Activated T-helper 9 cell treated with anti-CD3 and anti-CD28 coated beads, Interleukin-2, amount 50 U/mL, for 16 hours (primary cell): Measurements from ENCODE around the gene CHRDL2.
A peak's percentile ranks its signal among the peaks of the same experiment; 100 is the strongest.
"Not testable (repeated sequence)": the region's sequence is repeated elsewhere in the genome, so short reads cannot be mapped to it uniquely, and the experiment has no call there.

Source experiments
- DNase-seq: peaks from one replicate; pipeline ENCODE4 v3.0.0-alpha.2; 2020; ENCODE audit warnings: low read depth

The CHRDL2 gene

DNA sequence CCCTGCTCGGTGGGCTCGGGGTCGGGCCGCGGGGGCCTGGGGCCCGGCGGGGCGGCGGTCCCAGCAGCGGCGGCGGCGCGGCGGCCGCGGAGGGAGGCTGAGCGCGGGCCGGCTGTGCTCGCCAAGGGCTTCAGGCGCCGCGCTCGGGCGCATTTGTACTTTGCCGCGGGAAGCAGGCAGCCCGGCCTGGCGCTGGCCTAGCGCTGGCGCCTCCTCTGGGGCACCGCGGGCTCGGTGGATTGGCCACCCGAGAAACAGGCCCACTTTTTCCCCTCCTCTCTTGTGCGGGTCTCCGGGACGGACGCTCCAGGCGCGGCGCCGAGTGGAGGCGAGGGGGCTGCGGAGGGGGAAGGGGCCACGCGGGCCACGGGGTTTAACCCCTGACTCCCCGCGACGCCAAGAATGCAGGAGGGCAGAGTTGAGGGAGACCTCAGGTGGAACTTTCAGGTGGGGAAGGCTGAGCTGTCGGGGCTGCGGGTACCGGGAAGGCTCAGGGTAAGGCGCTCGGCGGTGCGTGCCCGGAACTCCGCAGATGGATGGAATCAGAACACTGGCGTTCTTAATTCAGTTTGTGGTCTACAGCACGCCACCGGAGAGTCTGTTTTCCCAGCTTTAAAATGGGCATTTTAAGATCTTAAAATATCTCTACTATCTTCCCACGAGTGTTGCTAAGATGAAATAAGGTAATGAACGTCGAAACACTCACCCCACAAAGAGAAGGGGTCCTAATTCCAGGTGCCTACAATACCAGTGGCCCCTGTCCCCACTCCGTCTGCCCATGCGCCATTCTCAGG lies at the start of gene CHRDL2:
TSS of gene CHRDL2 (minus strand) at position 126 of the 794 bp plus-strand sequence. CDS start 538 bp downstream, outside the sequence.
- no peak for DNase-seq

- DNase-seq: no peak
Measured at GRCh38 chr11:74780248-74781005, 49.2 kb upstream of the CHRDL2 start.

GRCh38 chr11:74778581-74778980 lies 47.4 kb upstream of the CHRDL2 start:
- DNase-seq: no peak

DNA sequence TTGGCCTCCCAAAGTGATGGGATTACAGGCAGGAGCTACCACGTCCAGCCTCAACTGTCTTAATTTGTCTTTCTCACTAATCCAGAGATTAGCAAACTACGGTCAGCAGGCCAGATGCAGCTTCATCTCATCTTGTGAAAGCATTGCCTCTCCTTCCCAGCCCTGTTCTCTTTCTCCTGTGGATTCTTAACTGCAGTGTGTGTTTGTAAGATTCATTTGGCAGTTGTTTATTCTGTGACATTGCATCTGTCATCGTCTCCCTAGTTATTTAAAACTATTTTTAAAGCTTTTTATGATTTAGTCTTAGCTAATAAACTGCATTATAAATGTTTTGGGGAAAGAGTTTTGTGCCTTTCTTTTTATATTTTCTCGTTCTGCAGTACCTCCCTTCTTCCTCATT lies 46.7 kb upstream of the CHRDL2 start:
- no peak for DNase-seq

DNA sequence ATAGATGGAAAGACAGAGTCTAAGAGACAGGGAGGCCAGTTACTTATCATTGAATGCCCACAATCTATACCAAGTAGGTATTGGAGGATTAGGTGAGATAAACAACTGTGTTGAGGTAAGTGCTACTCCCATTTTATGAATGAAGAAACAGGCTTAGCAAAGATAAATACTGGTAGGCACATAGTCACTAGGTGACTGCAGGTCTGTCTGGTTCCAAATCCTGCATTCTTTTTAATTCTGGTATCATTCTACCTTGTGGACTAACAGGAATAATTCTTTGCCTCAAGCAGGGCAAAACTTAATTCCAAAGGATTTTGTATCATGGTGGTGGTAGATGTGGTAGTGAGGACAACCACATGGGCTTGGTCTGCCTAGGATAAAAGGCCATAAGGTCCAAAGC lies 45.8 kb upstream of the CHRDL2 start:
- no peak for DNase-seq

GRCh38 chr11:74776546-74776945 lies 45.3 kb upstream of the CHRDL2 start:
- DNase-seq: no peak

GRCh38 chr11:74775762-74776161 lies 44.5 kb upstream of the CHRDL2 start:
- no peak for DNase-seq

DNA sequence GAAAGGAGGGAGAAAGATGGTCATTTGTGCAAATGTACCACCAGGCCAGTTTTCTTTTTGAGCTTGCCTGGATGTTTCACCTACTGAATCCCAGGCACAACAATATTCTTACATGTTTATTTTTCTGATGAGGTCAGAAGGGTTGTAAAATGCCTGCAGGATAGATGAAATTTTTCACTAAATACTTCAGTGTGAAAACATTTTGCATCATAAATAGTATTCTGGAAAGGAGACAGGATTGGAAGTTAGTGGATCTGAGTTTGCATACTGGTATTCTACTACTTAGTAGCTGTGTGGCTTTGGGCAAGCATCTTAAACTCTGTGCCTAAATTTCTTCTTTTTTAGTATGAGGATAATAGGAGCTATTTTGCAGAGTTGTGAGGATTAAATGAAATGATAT lies 42.2 kb upstream of the CHRDL2 start:
- no peak for DNase-seq

DNA sequence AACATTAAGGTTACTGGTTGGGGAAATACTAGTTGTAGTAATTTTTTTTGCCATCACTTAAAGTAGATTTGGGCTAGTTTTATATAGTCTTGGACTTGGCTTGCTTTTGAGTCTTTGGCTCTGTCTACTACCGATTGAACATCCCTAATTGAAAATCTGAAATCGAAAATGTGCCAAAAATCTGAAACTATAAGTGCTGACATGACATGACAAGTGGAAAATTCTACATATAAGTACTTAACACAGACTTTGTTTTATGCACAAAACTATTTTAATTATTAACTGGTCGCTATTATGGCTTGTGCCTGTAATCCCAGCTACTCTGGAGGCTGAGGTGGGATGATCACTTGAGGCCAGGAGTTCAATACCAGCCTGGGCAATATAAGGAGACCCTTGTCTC lies 39.9 kb upstream of the CHRDL2 start:
- no peak for DNase-seq

DNA sequence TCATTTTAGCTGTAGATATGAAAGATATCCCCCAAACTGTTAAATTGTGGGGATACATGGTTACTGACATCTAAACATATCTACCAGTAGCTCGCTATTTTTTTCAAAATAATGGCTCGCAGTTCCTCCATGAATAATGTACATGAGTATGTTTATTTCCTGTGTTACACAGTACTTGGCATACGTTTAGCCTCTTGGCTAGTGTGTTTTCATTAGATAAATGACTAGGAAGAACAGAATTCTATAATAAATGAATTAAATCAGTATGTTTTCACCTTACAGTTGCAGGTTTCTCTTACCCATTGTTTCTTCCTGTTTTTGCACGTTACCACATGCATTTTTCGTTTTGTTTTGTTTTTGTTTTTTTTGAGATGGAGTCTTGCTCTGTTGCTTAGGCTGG lies 39.2 kb upstream of the CHRDL2 start:
- DNase-seq: no peak

DNA sequence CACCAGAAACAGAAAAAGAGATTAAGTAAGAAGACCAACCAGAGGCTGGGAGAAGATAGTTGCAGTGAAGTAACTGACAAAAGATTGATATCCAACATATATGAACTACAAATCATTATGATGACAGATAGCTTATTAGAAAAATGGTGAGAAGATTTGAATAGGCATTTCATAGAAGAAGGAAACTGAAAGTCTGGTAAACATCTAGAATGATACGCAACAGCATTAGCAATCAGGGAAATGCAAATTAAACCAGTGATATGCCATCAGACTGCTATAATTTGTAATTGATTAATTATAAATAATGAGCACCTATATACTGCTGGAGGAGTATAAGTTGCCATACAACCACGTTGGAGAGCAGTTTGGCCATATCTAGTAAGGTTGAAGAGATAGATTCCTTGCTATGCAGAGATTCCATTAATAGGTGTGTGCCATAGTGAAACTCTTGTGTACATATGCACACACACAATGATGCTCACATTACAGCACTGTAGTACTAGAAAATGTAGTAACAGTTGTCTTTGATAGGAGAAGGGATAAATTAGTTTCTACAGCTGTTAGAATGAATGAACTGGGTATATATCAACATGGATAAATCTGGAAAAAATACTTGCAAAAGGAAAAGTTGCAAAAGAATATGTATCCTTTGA lies 38.0 kb upstream of the CHRDL2 start:
- DNase-seq: no peak

DNA sequence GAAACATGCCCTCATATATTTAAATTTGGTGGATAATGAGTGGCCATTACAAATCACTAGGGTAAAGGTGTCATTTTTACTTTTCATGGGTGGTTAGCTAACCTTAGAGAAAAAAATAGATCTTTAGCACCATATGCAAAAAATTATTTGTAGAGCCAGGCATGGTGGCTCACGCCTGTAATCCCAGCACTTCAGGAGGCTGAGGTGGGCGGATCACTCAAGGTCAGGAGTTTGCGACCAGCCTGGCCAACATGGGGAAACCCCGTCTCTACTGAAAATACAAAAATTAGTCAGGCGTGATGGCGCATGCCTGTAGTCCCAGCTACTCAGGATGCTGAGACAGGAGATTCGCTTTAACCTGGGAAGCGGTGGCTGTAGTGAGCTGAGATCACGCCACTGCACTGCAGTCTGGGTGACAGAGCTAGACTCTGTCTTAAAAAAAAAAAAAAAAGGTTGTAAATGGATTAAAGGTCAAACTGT lies 37.0 kb upstream of the CHRDL2 start:
- peak; percentile 17 for DNase-seq

DNA sequence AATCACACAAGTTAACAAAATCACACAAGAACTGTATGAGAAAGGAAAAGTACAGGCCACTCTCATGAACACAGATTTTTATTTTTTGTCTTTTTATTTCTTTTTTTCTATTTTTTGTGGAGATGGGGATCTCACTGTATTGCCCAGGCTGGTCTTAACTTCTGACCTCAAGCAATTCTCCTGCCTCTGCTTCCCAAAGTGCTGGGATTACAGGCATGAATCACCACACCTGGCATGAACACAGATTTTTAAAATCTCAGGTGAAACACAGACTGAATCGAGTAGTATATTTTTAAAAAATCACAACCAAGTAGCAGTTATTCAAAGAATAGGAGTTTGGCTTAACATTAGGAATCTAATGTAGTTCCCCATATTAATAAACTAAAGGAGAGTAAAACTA lies 35.7 kb upstream of the CHRDL2 start:
- DNase-seq: no peak

DNA sequence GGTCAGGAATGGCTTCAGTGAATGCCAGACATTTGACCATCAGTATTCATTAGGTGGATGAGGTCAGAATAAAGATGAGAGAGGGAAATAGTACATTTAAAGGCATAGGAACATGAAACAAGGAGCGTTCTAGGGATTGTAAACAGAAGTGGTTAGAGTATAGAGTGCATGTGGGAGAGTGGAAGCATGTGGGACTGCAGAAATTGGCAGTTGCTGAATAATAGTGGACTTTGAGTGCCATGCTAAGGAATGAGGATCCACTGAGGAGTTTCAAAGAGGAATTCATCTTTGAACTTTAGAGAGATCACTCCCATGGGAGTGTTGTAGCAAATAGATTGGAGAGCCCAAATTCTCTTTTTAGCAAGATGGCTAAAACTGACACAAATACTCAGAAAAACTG lies 25.3 kb upstream of the CHRDL2 start:
- no peak for DNase-seq

- DNase-seq: no peak
Measured at GRCh38 chr11:74755395-74755995, 24.3 kb upstream of the CHRDL2 start.

GRCh38 chr11:74754507-74755252 lies 23.5 kb upstream of the CHRDL2 start:
- no peak for DNase-seq

DNA sequence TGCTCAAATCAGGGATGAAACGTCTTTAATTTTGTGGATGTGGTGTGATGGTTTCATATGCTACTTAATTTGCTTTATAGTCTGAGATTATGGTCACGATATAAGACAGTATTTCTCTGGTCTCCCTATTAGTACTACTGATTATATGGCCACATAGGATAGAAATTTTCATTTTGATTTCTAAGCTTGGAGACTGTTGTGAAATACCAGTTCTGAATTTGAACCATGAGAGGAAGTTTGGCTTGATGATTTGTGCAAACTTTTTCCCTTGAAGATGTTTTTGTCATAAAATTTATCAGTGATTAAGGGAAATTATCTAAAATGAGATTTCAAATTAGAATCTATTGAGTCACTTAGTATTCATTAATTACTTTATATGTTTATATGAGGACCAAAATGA lies 20.1 kb upstream of the CHRDL2 start:
- DNase-seq: no peak

DNA sequence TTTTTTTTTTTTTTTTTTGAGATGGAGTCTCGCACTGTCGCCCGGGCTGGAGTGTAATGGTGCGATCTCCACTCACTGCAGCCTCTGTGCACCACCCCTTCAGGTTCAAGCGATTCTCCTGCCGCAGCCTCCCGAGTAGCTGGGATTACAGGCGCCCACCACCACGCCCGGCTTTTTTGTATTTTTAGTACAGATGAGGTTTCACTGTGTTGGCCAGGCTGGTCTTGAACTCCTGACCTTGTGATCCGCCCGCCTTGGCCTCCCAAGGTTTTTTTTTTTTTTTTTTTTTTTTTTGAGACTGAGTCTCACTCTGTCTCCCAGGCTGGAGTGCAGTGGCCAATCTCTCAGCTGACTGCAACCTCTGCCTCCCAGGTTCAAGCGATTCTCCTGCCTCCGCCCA lies 19.4 kb upstream of the CHRDL2 start:
- not testable (repeated sequence) for DNase-seq

DNA sequence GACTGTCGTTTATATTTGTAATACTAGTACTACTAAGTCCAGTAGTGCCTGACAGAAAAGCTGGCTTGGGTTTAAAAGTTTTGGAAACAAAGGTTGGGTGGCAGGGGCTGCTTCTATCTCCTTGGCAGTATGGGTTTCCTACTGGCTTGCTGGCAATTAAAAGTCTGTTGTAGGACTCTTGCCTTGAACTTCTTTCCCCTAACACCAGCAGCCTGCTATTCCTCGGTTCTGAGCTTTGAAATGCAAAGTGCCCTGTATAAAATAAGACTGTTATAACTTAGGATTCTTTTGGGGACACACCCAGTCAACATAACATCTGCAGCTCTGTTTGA lies 18.7 kb upstream of the CHRDL2 start:
- DNase-seq: no peak

GRCh38 chr11:74749127-74749964 lies 18.1 kb upstream of the CHRDL2 start:
- peak; percentile 32 for DNase-seq
